Stimulated activated CD4-positive, alpha-beta T cell treated with anti-CD3 and anti-CD28 coated beads, TNF-alpha, amount 100 ng/mL, for 24 hours (primary cell): ENCODE results near the gene ANKRD33.
A peak's percentile ranks its signal among the peaks of the same experiment; 100 is the strongest.
"Not testable (repeated sequence)": the region's sequence is repeated elsewhere in the genome, so short reads cannot be mapped to it uniquely, and the experiment has no call there.

Source experiments
- DNase-seq, 3 experiments: peaks; one replicate each; pipeline ENCODE4 v3.0.0-alpha.2; 2020; ENCODE audit warnings: low read depth in 3 of 3

The ANKRD33 gene

DNA sequence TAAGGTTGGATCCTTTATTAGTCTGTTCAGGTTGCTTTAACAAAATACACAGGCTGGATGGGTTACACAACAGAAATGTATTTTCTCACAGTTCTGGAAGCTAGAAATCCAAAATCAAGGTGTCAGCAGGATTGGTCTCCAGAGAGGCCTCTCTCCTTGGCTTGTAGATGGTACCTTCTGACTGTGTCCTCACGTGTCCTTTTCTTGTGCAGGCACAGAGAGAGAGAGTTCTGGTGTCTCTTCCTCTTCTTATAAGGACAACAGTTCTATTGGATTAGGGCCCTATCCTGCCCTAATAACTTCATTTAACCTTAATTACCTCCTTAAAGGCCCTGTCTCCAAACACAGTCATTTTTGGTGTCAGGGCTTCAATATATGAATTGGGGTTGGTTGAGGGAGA is 4.6 kb upstream of the ANKRD33 start:
- no peak for DNase-seq

DNA sequence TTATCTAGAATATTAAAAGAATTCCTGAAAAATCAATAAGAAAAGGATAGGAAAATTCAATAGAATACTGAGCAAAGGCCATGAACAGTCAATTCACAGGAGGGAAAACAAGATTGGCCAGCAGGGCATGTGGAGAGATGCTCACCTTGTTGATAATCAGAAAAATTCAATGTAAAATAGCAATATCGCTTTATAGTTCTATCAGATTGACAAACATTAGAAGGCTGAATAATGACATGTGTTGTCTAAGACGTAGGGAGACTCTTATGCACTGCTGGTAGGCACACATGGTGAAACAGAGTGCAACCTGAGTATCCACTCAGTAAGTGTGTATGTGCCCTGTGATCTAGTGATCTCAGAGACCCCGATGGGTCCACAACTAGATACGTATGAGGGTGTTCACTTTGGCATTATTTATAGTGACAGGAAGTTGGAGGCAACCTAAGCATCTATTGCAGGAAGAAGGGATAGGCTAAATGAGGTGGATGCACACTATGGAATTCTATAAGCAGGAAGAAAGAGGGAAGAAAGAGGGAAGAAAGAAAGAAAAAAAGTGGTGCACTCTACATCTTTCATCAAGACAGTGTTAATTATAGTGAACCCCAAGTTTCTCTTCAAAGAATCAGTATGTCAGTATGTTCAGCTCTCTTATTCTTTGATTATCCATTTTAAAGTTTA is 3.8 kb upstream of the ANKRD33 start:
- DNase-seq, result no peak

DNA sequence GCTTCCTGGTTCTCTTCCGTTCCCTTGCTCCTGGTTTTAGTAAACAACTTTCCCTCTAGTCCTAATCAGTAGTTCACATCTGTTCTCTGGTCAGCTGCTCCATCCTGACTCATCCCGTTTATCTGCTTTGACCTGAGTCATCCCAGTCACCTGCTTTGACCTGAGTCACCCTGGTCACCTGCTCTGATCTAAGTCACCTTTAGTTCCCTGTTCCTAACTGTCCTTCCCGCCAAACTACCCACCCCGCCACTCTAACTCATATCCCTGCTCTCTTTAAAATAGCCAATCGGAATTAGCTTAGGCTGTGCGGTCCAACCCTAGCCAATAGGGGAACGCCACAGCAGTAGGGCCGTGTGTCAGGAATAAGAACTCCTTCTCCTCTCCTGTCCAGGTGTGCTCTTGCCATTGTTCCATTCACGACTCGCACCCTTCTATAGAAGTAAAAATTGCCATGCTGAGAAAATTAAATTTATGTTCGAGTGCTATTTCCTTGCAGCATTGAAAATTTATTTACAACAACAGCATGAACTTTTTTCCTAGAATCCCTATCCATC is 3.1 kb upstream of the ANKRD33 start:
- DNase-seq, result no peak

DNA sequence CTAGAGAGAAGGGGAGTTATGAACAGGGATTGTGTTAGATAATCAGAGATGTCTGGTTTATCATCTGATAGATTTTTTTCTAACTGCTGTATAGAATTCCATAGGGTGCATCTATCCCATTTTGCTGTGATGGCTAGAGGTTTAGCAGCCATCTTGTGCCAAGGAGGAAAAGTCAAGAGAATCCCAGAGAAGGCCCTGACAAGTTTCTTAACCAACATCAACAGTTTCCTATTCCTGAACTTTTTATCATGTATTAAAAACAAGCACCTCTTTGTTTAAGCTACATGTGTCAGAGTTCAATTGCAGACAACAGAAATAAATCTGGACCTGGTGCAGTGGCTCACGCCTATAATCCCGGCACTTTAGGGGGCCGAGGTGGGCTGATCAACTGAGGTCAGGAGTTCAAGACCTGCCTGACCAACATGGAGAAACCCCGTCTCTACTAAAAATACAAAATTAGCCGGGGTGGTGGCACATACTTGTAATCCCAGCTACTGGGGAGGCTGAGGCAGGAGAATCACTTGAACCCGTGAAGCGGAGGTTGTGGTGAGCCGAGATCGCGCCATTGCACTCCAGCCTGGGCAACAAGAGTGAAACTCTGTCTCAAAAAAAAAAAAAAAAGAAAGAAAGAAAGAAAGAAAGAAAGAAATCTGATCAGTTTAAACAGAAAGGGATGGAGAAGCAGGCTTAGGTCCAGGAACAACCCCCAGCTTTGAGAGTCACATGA is 2.4 kb upstream of the ANKRD33 start:
- not testable (repeated sequence) for DNase-seq

DNA sequence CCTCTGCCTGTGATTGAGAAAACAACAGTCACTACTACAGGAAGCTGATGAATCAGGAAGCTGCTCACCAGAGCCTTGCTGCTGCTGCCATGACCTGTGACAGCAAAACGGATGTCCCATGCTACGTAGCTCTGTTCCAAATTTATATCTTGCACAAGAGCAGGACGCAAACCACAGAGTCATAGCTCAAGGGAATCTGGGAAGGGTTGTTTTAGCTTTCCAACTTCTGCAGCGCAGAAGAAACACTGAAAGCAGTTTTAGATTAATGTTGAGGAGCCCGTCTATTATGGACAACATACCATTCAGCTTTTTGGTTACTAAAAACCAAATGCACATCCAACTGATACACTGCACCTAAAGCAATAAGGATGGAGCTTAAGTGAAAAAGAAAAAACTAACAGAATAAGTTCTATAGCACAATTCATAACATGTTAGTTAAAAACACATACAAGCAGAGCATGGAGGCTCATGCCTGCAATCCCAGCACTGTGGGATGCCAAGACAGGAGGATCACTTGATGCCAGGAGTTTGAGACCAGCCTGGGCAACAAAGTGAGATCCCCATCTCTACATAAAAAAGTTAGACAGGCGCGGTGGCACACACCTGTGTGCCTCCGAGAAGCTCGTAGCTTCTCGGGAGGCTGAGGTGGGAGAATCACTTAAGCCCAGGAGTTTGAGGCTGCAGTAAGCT is 1.7 kb upstream of the ANKRD33 start:
- DNase-seq, result peak; percentile 11 to 26 (median 12)

DNA sequence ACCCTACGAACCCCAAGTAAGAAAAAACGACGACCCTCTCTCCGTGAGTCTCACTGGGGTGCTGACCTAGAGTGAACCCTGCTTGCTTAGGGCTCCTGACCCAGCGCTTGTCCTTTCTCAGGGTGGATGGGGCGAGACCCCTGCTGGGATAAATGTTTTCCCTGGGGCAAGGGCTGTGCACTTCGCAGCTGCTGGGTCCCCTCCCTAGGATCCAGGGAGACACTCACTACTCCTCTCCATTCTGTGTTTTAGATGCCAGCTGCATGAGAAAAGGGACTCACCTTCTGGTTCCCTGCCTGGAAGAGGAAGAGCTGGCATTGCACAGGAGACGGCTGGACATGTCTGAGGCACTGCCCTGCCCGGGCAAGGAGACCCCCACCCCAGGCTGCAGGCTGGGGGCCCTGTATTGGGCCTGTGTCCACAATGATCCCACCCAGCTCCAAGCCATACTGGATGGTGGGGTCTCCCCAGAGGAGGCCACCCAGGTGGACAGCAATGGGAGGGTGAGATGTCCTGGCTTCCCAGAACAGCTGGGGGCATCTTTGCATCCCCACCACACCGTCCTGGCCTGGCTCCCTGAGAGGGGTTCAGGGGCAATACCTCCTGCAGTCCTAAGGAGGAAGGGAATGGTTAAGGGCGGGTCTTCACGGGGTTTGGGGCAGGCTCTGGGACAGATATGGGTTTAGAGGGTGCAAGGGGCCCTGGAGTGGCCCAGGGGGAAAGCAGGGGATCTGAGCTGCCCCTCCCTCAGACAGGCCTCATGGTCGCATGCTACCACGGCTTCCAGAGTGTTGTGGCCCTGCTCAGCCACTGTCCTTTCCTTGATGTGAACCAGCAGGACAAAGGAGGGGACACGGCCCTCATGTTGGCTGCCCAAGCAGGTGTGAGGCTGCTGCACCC is 663 bp downstream of the ANKRD33 start:
- DNase-seq, result no peak

DNA sequence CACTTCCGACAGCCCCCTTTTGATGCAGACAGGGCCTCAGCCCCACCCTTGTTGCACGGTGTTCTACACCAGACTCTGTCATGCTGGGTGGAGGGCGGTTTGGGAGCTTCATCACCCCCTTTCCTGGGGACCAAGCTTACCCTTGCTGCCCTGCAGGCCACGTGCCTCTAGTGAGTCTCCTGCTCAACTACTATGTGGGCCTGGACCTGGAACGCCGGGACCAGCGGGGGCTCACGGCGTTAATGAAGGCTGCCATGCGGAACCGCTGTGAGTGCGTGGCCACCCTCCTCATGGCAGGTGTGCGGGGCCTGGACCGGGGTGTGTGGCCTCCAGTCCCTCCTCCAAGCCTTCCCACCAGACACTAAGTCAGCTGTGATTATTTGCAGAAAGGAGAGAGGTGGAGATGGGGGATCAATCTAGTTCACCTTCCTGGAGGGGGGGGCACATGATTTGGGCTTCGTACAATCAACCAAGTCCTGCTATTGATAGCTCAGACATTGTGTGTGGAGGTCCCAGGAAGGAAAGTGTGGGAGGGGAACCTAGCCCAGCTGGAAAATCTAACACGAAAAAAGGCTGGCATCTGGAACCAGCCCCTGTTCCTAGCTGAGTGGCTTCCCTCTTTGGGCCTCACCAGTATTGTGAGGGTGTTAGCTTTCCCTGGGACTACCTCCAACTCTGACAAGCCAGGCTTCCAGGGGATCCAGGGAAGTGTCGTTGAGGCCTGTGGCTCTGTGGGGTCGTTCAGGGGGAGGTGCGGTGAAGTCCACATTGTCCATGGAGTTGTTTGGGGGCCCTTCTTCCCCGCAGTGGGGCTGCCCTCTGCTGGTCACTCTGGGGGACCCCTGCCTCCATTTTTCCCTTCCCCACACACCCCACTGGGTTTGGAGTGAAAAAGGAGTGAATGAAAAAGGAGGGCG is 1.6 kb downstream of the ANKRD33 start:
- no peak for DNase-seq

DNA sequence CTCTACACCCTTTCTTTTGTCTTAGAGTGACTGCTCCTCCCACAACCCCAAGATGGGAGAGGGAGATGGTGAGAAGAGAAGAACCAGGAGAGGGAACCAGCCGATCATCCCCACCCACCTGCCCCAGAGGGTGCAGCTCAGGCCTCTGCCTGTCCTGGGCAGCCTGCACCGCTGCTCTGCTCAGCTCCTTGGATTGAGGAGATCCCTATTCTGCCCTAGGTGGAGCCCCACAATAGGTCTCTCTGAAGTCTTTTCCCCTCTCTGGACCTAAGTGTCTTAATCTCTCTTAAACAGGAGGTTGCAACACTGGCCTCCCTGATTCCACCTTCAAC is 2.2 kb downstream of the ANKRD33 start:
- DNase-seq, result no peak

DNA sequence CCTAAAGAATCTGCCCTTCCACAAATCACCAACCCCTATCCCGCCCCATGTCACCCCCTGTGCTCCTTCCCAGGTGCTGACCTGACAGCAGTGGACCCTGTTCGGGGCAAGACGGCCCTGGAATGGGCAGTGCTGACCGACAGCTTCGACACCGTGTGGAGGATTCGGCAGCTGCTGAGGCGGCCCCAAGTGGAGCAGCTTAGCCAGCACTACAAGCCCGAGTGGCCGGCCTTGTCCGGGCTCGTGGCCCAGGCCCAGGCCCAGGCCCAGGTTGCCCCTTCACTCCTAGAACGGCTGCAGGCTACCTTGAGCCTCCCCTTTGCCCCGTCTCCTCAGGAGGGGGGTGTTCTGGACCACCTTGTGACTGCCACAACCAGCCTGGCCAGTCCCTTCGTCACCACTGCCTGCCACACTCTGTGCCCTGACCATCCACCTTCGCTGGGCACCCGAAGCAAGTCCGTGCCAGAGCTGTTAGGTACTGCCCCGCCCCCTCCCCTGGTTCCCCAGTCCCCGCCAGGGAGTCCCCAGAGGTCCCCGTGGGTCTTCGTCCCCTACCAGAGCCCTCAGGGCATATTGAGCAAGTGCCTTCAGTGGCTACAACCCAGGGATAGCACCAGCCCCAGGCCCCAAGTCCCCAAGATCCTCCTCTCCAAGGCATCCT is 2.7 kb downstream of the ANKRD33 start:
- no peak for DNase-seq

DNA sequence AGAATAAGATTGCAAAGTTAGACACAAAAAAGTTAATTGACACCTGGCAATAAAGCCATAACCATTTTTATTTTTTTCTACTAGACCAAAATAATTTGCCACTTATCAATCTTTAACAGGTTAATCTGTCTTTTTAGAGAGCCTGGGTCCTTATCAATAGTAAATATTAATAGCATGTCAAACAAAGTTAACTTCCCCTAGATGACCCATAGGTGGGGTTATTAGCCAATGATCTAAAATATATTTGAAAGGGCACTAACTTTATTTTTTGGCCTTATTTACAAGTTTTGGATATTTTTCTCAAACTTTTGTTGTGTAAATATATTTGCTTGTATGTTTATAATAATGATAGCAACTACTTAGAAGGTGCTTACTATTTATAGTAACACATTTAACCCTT is 3.9 kb downstream of the ANKRD33 start:
- no peak for DNase-seq

DNA sequence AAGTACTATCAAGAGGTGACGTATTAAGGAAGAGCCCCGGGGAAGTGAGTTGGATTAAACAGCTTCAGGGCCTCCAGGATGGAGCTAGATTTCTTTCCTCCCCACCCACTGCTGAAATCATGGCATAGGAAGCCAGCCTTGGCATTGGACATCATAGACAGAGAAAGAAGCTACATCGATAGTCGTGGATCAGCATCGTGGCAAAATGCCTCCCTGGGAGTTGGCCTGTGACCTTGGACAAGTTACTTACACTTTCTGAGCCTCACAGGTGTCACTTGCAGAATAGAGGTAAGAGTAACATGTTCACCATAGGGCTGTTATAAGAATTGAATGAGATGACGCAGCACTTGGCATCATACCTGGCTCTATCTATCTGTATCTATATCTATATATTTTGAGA is 5.9 kb downstream of the ANKRD33 start:
- DNase-seq, result no peak

DNA sequence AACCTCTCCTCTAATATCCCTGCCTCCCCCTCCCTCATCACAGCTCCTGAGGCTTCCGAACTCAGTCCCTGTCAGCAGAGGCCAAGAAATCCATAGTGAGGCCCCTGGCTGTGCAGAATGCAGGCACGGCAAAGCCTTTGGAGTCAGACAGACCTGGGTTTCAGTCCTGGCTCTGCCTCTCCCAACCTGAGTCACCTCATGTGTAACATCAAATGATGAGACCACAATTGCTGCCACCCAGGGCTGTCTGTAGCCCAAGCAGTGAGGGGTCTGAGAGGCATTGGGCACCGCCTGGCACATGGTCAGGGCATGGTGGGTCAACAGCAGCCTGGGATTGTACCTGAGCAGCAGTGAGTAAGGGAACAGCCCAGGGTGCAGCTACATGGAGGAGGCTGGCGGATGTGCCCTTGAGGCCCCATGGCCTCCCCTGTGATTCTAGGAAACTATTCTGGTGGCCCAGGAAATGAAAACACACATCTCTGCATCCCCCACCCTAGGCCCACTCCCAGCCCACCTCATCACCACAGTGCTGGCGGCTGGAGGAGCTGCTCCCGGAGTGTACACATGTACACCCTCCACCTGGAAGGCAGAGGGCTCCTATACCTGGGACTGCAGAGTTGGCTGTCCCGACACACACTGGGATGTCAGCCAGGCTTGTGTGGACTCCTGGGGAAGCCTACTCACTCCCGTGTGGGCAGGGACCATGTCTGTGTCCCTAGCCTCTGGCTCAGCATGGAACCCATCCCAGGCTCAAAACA is 7.7 kb downstream of the ANKRD33 start:
- DNase-seq, result no peak

DNA sequence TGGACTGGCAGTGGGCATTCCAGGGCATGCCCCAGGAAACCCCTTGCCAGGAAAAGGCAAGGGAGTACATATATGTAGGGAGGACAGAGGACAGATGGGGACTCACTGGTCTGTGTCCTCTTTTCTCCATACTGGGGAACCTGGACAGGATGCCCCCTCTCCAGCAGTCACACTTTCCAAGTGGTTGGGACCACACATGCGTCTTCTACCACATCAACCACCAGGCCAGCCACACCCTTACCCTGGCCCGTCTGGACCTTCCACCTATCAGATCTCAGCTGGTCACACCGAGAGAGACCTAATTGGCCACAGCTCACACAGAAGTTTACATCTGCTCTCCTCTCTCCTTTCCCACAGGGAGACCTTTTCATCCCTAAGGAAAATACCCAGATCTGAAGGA is 8.3 kb downstream of the ANKRD33 start:
- DNase-seq, result no peak

DNA sequence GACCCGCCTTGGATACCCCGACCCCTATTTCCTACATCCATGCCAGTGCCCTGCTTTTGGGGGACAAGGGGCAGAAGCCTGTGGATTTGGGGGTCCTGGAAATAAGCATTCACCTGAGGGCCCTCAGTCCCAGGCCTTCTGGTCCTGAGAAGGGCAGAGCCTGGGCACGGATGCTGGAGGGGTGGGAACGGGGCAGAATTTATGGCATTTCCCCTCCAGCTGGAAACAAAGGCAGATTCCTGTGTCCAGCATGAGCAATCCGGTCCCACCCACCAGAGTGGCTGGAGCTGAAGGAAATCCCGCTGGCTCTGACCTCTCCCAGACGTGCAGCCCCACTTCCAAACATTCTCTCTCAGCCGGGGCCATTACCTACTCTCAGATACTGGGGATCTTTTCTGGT is 9.3 kb downstream of the ANKRD33 start:
- no peak for DNase-seq

DNA sequence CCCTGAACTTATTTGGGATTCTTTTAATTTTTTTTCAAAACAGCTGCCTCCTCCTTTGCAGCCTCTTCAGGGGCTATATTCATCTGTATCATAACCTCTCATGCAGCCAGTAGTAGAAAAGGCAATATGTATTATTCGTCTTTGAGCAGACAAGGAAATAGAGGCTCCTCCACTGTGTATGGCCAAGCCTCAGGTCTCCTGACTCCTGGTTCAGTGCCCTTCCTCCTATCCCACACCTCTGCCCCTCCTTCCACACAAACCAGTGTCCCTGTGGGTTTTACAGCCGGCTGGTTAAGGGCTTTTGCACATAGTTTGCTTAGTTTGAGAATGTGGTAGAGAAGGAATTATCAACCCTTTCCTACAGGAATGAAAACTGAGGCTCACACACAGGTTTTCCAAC is 10.6 kb downstream of the ANKRD33 start:
- no peak for DNase-seq

DNA sequence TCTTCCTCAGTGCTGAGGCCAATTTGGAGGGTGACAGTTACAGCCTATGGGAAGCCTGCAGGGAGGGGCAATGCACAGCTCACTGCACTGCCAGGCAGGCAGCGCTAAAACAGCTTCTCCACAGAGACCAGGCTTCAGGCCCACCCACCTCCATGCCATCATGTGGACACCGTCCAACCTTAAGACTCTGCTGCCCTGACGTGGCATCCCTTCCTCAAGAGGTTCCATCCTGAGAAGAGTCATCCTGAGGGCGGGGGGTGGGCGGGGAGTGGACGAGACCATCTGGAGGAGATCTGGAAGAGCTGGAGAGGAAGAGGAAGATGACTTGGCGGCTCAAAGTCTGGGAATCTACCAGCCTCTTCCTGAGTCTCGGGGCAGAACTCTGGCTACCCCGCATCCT is 11.0 kb downstream of the ANKRD33 start:
- no peak for DNase-seq

DNA sequence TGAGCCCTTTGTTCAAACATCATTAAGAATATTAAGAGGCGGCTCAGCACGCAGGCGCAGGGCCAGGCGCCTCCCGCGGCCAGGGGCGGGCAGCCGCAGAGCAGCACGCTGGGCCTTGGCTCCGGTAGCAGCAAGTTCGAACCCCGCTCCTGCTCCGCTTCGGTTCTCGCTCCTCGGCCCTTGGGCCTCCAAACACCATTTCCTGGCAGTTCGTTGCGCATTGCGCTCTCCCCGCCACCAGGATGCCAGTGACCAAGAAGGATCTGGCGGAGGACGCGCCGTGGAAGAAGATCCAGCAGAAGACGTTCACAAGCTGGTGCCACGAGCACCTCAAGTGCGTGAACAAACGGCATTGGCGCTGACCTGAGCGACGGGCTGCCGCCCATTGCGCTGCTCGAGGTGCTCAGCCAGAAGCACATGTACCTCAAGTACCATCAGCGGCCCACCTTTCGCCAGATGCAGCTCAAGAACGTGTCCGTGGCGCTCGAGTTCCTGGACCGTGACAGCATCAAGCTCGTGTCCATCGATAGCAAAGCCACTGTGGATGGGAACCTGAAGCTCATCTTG is 12.5 kb downstream of the ANKRD33 start:
- DNase-seq, result no peak

DNA sequence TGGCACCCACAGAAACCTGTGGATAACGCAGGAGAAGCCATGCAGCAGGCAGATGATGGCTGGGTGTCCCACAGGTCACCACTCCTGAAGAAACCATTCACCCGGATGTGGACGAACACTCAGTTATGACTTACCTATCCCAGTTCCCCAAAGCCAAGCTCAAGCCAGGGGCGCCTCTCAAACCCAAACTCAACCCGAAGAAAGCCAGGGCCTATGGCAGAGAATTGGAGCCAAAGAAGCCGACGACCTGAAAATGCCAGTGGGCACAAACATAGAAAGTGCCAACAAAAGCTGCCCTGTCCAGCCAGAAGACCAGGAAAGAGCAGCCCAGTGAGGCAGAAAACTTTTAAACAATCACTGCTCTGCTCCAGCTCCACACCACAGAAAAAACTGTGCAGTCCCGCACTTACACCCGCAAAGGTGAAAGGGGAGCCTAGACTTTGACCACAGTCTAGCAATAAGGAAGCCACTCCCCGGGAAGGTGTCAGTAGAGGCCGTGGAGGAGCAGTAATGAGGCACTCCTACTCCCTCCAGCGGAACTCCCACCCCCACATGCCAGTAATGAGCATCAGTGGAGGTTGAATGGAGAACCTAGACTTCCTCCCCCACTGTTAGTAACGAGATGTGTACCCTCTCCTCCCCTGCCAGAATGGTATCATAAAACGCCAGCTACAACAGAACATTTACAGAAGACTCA is 13.4 kb downstream of the ANKRD33 start:
- no peak for DNase-seq

DNA sequence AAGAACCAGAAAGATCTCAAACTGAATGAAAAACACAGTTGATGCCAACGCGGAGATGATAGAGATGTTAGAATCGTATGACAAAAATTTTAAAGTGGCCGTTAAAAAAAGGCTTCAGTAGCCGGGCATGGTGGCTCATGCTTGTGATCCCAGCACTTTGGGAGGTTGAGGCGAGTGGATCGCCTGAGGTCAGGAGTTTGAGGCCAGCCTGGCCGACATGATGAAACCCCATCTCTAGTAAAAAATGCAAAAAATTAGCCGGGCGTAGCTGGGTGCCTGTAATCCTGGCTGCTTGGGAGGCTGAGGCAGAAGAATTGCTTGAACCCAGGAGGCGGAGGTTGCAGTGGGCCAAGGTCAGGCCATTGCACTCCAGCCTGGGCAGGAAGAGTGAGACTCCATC is 14.0 kb downstream of the ANKRD33 start:
- DNase-seq, result no peak
